Liver (tissue), 9 donors: Measurements from ENCODE around the gene SEMA3E. TPM values are rescaled to one million over a fixed set of nuclear protein-coding genes. Genes with fewer than 3 reads are reported as not detected.

Experiments
- DNase-seq: peaks from one replicate; pipeline ENCODE4 v3.0.0-alpha.2; 2017; ENCODE audit warnings: low spot score
- H3K27ac ChIP-seq, 2 donors: one replicate each; pipeline ENCODE4 v1.7.0; 2013; ENCODE audit warnings: inconsistent platforms in 2 of 2, low read length in 2 of 2, control low read depth in 1 of 2, low read depth in 1 of 2, mild to moderate bottlenecking in 1 of 2
- H3K27me3 ChIP-seq, 4 donors: one replicate each; pipeline versions ENCODE4 v1.6.1 to v1.7.0; 2013; ENCODE audit warnings: low read length in 3 of 4, inconsistent platforms in 1 of 4, mild to moderate bottlenecking in 1 of 4, moderate library complexity in 1 of 4; ENCODE audit not compliant: control insufficient read depth in 4 of 4, insufficient read depth in 4 of 4
- H3K36me3 ChIP-seq, 4 donors: one replicate each; pipeline versions ENCODE4 v1.6.1 to v1.7.0; 2013; ENCODE audit warnings: low read length in 3 of 4, mild to moderate bottlenecking in 3 of 4, low read depth in 1 of 4, moderate library complexity in 1 of 4; ENCODE audit not compliant: control insufficient read depth in 4 of 4, insufficient read depth in 3 of 4
- H3K4me1 ChIP-seq, 4 donors: one replicate each; pipeline versions ENCODE4 v1.6.1 to v1.7.0; 2013; ENCODE audit warnings: low read length in 3 of 4, mild to moderate bottlenecking in 3 of 4, moderate library complexity in 1 of 4; ENCODE audit not compliant: control insufficient read depth in 4 of 4, insufficient read depth in 4 of 4
- H3K4me3 ChIP-seq, 3 donors: one replicate each; pipeline versions ENCODE4 v1.6.1 to v1.7.0; 2013; ENCODE audit warnings: low read length in 3 of 3, control low read depth in 1 of 3, low read depth in 1 of 3, mild to moderate bottlenecking in 1 of 3
- H3K9ac ChIP-seq, 2 donors: one replicate each; pipeline ENCODE4 v1.7.0; 2013; ENCODE audit warnings: low read length in 2 of 2, mild to moderate bottlenecking in 2 of 2, moderate library complexity in 2 of 2, control low read depth in 1 of 2, low read depth in 1 of 2
- H3K9me3 ChIP-seq, 4 donors: one replicate each; pipeline versions ENCODE4 v1.6.1 to v1.7.0; 2013; ENCODE audit warnings: low read length in 3 of 4; ENCODE audit not compliant: control insufficient read depth in 4 of 4
- EGR1 ChIP-seq, 2 donors: IDR thresholded peaks; 2 replicates each; pipeline ENCODE4 v1.6.1; 2016 to 2018; ENCODE audit warnings: antibody characterized with exemption in 2 of 2, low read depth in 2 of 2
- FOXA1 ChIP-seq: IDR thresholded peaks from 2 replicates; pipeline ENCODE4 v1.6.1; 2016; ENCODE audit warnings: antibody characterized with exemption
- FOXA2 ChIP-seq: IDR thresholded peaks from 2 replicates; pipeline ENCODE4 v1.6.1; 2016; ENCODE audit warnings: antibody characterized with exemption
- GABPA ChIP-seq, 2 donors: IDR thresholded peaks in 1 of 2; conservative IDR thresholded peaks in 1 of 2; 2 replicates each; pipeline ENCODE4 v1.6.1; 2016; ENCODE audit warnings: antibody characterized with exemption in 2 of 2, mild to moderate bottlenecking in 1 of 2, moderate library complexity in 1 of 2
- NR2F2 ChIP-seq: IDR thresholded peaks from 2 replicates; pipeline ENCODE4 v1.6.1; 2016; ENCODE audit warnings: antibody characterized with exemption
- RAD21 ChIP-seq, 2 donors: IDR thresholded peaks; 2 replicates each; pipeline ENCODE4 v1.6.1; 2016; ENCODE audit warnings: antibody characterized with exemption in 2 of 2, mild to moderate bottlenecking in 2 of 2
- RXRA ChIP-seq, 2 donors: IDR thresholded peaks; 2 replicates each; pipeline ENCODE4 v1.6.1; 2017 to 2018; ENCODE audit warnings: antibody characterized with exemption in 2 of 2, mild to moderate bottlenecking in 1 of 2
- SP1 ChIP-seq: IDR thresholded peaks from 2 replicates; pipeline ENCODE4 v1.6.1; 2018; ENCODE audit warnings: antibody characterized with exemption, mild to moderate bottlenecking
- TAF1 ChIP-seq: conservative IDR thresholded peaks from 2 replicates; pipeline ENCODE4 v1.6.1; 2016; ENCODE audit warnings: antibody characterized with exemption, mild to moderate bottlenecking
- WGBS: extraction: QIAGEN DNeasy Blood & Tissue Kit; methylation state at CpG from one replicate; pipeline ENCODE4 v1.1.7; 2013; 5-methylcytosine and 5-hydroxymethylcytosine counted together
- polyA plus RNA-seq, 2 donors: library from polyadenylated mRNA; stranded (reverse) in 1 of 2; unstranded in 1 of 2; fragments of 200-250 nt in 1 of 2; fragments of >200 nt in 1 of 2; fragmentation: Nextera tagmentation in 1 of 2; extraction: Ambion mirVana in 1 of 2; gene quantifications; one replicate each; pipeline versions ENCODE4 v1.2.1 to v1.2.3, GENCODE V29; 2013 to 2015
- total RNA-seq, 2 donors: library from RNA; depleted of rRNA; stranded (reverse); fragments of >200 nt; gene quantifications; one replicate each; pipeline ENCODE4 v1.2.3, GENCODE V29; 2014
- TF ChIP-seq, protein P1 (sequence below): fragments of 150-350 bp; IDR thresholded peaks from 2 replicates; pipeline ENCODE4 v1.5.1; 2017; ENCODE audit warnings: improper control_type of control experiment, low read depth, low read length; ENCODE audit not compliant: missing input control
- TF ChIP-seq, protein P2 (sequence below): IDR thresholded peaks from 2 replicates; pipeline ENCODE4 v1.6.1; 2016; ENCODE audit warnings: antibody characterized with exemption, mild to moderate bottlenecking
- TF ChIP-seq, protein P3 (sequence below): IDR thresholded peaks from 2 replicates; pipeline ENCODE4 v1.6.1; 2016; ENCODE audit warnings: antibody characterized with exemption
- TF ChIP-seq, protein P4 (sequence below): IDR thresholded peaks from 2 replicates; pipeline ENCODE4 v1.6.1; 2016; ENCODE audit warnings: antibody characterized with exemption
- TF ChIP-seq, protein P5 (sequence below): IDR thresholded peaks from 2 replicates; pipeline ENCODE4 v1.6.1; 2016; ENCODE audit warnings: antibody characterized with exemption
- donor health status: healthy.
- donor health status: healthy.
- donor health status: healthy.
- donor health status: healthy.
- donor health status: healthy.

SEMA3E gene
- total and polyA plus RNA-seq, 4 donors = 0.20 to 1.2 (median 0.59) TPM; not detected in 1

DNA sequence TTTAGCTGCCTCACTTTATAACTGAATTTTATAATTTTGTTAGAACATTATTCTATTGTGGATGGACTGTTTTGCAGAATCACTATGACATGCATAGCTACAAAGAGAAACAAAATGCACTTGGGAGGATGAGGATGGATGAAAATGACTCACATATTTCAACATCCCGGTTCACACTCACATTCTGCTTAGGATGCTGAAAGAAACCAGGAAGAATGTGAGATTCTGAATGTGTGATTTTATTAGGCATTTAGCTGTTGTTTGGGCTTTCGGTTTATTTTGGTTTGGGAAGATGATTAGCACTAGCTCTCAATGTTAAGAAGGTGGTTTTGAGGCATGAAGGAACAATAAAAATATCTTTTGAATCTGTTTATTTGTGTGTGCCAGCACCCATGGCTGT lies 235.5 kb downstream of the SEMA3E start (continued):
- no peak for TF ChIP-seq GABPA (IDR thresholded peaks at IDR 0.05 in 1 of 2, conservative IDR thresholded peaks at IDR 0.05 in 1 of 2)
- TF ChIP-seq TAF1 = no peak
- no peak for TF ChIP-seq EGR1 (IDR thresholded peaks at IDR 0.05; ENCODE audit: low read depth in 2 of 2)
- TF ChIP-seq, protein P1, sequence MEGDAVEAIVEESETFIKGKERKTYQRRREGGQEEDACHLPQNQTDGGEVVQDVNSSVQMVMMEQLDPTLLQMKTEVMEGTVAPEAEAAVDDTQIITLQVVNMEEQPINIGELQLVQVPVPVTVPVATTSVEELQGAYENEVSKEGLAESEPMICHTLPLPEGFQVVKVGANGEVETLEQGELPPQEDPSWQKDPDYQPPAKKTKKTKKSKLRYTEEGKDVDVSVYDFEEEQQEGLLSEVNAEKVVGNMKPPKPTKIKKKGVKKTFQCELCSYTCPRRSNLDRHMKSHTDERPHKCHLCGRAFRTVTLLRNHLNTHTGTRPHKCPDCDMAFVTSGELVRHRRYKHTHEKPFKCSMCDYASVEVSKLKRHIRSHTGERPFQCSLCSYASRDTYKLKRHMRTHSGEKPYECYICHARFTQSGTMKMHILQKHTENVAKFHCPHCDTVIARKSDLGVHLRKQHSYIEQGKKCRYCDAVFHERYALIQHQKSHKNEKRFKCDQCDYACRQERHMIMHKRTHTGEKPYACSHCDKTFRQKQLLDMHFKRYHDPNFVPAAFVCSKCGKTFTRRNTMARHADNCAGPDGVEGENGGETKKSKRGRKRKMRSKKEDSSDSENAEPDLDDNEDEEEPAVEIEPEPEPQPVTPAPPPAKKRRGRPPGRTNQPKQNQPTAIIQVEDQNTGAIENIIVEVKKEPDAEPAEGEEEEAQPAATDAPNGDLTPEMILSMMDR = no peak
- no peak for TF ChIP-seq NR2F2

DNA sequence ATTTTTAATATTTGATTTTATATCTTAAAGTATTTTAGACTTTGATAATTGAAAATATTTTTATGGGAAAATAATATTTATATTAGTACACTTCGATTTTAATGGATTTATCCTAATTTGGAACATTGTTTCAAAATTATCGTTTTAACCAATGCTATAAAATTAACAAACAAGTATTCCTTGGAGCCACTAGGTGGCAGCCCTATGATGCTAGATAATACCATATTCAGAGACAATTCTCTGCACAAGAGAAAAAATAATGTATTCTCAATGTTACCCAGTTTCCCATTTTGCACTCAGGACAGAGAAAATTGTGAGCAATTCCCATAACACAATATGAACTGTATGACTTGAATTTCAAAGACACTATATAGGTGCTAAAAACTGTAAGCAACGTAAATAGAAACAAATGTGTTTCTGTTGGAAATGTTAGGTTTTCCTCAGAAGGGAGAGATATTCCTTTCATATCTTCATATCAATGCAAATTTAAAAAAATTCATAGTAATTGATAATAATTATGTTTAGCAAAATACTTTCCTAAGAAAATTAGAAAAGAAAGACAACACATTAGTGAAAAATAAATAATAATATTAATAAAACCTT lies 237.8 kb downstream of the SEMA3E start:
- H3K27ac ChIP-seq = no peak overlapping the region
- DNase-seq = no peak
- H3K9me3 ChIP-seq = no peaks in the 10 kb centered on the region
- 30% methylated on average over 3 of the region's 3 CpGs for WGBS
- H3K9ac ChIP-seq = no peak overlapping the region
- H3K4me3 ChIP-seq = no peak overlapping the region
- no peaks in the 10 kb centered on the region for H3K36me3 ChIP-seq
- TF ChIP-seq, protein P2, sequence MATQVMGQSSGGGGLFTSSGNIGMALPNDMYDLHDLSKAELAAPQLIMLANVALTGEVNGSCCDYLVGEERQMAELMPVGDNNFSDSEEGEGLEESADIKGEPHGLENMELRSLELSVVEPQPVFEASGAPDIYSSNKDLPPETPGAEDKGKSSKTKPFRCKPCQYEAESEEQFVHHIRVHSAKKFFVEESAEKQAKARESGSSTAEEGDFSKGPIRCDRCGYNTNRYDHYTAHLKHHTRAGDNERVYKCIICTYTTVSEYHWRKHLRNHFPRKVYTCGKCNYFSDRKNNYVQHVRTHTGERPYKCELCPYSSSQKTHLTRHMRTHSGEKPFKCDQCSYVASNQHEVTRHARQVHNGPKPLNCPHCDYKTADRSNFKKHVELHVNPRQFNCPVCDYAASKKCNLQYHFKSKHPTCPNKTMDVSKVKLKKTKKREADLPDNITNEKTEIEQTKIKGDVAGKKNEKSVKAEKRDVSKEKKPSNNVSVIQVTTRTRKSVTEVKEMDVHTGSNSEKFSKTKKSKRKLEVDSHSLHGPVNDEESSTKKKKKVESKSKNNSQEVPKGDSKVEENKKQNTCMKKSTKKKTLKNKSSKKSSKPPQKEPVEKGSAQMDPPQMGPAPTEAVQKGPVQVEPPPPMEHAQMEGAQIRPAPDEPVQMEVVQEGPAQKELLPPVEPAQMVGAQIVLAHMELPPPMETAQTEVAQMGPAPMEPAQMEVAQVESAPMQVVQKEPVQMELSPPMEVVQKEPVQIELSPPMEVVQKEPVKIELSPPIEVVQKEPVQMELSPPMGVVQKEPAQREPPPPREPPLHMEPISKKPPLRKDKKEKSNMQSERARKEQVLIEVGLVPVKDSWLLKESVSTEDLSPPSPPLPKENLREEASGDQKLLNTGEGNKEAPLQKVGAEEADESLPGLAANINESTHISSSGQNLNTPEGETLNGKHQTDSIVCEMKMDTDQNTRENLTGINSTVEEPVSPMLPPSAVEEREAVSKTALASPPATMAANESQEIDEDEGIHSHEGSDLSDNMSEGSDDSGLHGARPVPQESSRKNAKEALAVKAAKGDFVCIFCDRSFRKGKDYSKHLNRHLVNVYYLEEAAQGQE = no peak
- peak; percentile 82 to 84 for TF ChIP-seq RAD21 (IDR thresholded peaks at IDR 0.05)
- TF ChIP-seq, protein P1 = peak; percentile 59
- peaks cover 0 to 4% (median 0%) of the 10 kb centered on the region in 4 donors for H3K27me3 ChIP-seq
- H3K4me1 ChIP-seq = no peaks in the 10 kb centered on the region

DNA sequence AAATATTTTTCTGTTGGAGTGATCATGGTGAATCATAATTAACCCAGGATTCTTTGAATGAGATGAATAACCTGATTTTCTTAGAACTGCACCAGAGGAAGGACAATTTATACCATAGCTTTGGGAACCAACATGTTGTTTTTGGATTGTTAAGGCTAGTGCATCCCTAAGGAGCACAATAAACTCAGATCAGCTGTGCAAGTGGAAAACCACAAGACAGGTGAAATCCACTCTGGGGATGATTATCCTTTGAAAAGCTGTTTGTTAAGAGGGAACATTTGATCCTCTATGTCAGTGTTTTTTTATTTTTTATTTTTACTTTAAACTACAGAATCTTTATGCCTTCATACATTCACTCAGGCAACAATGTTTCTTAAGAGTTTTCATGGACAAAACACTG lies 254.2 kb downstream of the SEMA3E start:
- no peak overlapping the region for H3K27ac ChIP-seq
- H3K27me3 ChIP-seq = no peaks in the 10 kb centered on the region
- no peak for DNase-seq
- no peaks in the 10 kb centered on the region for H3K4me1 ChIP-seq
- no peak overlapping the region for H3K9ac ChIP-seq
- H3K4me3 ChIP-seq = no peak overlapping the region
- no peaks in the 10 kb centered on the region for H3K36me3 ChIP-seq
- H3K9me3 ChIP-seq = no peaks in the 10 kb centered on the region
- TF ChIP-seq, protein P3, sequence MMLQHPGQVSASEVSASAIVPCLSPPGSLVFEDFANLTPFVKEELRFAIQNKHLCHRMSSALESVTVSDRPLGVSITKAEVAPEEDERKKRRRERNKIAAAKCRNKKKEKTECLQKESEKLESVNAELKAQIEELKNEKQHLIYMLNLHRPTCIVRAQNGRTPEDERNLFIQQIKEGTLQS = no peak
- TF ChIP-seq TAF1 (no peak), FOXA2 (no peak), NR2F2 (no peak), RXRA (IDR thresholded peaks at IDR 0.05) (no peak), SP1 (no peak), FOXA1 (no peak), EGR1 (IDR thresholded peaks at IDR 0.05; ENCODE audit: low read depth in 2 of 2) (no peak)
- TF ChIP-seq, protein P4, sequence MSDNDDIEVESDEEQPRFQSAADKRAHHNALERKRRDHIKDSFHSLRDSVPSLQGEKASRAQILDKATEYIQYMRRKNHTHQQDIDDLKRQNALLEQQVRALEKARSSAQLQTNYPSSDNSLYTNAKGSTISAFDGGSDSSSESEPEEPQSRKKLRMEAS = no peak
- TF ChIP-seq, protein P1 = no peak
- TF ChIP-seq, protein P5, sequence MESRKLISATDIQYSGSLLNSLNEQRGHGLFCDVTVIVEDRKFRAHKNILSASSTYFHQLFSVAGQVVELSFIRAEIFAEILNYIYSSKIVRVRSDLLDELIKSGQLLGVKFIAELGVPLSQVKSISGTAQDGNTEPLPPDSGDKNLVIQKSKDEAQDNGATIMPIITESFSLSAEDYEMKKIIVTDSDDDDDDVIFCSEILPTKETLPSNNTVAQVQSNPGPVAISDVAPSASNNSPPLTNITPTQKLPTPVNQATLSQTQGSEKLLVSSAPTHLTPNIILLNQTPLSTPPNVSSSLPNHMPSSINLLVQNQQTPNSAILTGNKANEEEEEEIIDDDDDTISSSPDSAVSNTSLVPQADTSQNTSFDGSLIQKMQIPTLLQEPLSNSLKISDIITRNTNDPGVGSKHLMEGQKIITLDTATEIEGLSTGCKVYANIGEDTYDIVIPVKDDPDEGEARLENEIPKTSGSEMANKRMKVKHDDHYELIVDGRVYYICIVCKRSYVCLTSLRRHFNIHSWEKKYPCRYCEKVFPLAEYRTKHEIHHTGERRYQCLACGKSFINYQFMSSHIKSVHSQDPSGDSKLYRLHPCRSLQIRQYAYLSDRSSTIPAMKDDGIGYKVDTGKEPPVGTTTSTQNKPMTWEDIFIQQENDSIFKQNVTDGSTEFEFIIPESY = no peak
